ENCODE measurements around the gene SEMA3A.

DNA sequence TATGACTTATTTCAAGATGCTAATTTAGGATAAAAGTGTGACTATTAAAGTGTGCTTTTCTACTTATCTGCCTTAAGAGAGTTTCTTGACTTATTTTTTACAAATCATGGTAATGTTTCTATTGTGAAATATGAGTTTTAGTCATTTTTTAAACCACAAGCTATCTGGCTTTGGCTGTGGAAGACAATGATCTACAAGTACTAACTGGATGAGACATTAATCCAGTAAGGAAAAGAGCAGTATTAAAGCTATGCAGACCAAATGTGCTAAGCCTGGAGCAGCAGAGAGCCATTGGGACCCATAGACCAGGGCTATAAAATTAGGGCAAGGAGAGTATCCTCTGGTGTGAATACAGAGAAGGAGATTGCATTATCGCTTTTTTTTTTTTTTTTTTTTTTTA, 92.4 kb downstream of the SEMA3A start:
- TF ChIP-seq POLR2A (IDR thresholded peaks at IDR 0.05; ENCODE audit: low read depth, low read length) (no peak), CTCF (conservative IDR thresholded peaks at IDR 0.05; ENCODE audit: low read depth, low read length) (no peak), MAZ (IDR thresholded peaks at IDR 0.05; ENCODE audit: borderline replicate concordance, low read depth, low read length) (no peak), MAFK (IDR thresholded peaks at IDR 0.05; ENCODE audit: low read depth, low read length) (no peak), SMC3 (IDR thresholded peaks at IDR 0.05; ENCODE audit: low read depth, low read length) (no peak), CEBPB (IDR thresholded peaks at IDR 0.05; ENCODE audit: low read depth, low read length) (no peak), RFX5 (IDR thresholded peaks at IDR 0.05; ENCODE audit: low read depth, low read length) (no peak), RAD21 (IDR thresholded peaks at IDR 0.05; ENCODE audit: low read length) (no peak), MXI1 (IDR thresholded peaks at IDR 0.05; ENCODE audit: borderline replicate concordance, low read depth, low read length) (no peak)
- TF ChIP-seq, protein P1, sequence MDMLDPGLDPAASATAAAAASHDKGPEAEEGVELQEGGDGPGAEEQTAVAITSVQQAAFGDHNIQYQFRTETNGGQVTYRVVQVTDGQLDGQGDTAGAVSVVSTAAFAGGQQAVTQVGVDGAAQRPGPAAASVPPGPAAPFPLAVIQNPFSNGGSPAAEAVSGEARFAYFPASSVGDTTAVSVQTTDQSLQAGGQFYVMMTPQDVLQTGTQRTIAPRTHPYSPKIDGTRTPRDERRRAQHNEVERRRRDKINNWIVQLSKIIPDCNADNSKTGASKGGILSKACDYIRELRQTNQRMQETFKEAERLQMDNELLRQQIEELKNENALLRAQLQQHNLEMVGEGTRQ (IDR thresholded peaks at IDR 0.05; ENCODE audit: low read depth, low read length), result no peak
